ENCODE results near the gene EPHA4.

- TF ChIP-seq CTCF (conservative IDR thresholded peaks at IDR 0.05; ENCODE audit: low read depth, low read length) (no peak), EZH2 (IDR thresholded peaks at IDR 0.05; ENCODE audit: low read length, unreplicated experiment) (no peak)
These were observed 54.4 kb downstream of the EPHA4 start for GRCh38 chr2:221517696-221518151.
